B cell (primary cell): Measurements from ENCODE around the gene MLXIPL. TPM values are rescaled to one million over a fixed set of nuclear protein-coding genes. Genes with fewer than 3 reads are reported as not detected.

Experiments
- ATAC-seq: fragments of 200-7000 bp; cut with Tn5 transposase; one replicate; pipeline ENCODE4 v1.10.0; 2021; ENCODE audit warnings: low read depth, mild to moderate bottlenecking, moderate number of reproducible peaks, moderate library complexity
- CTCF ChIA-PET: fragments of 350-600 bp; sonication (Branson Sonifier 250); formaldehyde crosslinking; loops from one replicate; lab custom pipeline; 2021; ENCODE audit warnings: antibody characterized with exemption, inconsistent platforms; lab: Charles Lee
- POLR2A ChIA-PET: fragments of 350-600 bp; sonication (Branson Sonifier 250); formaldehyde crosslinking; loops from one replicate; lab custom pipeline; 2021; ENCODE audit warnings: antibody characterized with exemption; lab: Charles Lee
- DNase-seq: peaks from one replicate; pipeline ENCODE4 v3.0.0; 2013
- H2AFZ ChIP-seq: 2 replicates; pipeline ENCODE4 v1.6.1; 2012; ENCODE audit warnings: mild to moderate bottlenecking, low read depth, low read length; ENCODE audit not compliant: insufficient read depth, poor library complexity, severe bottlenecking
- H3K27ac ChIP-seq, 2 donors: 1 replicate in 1 of 2; 2 replicates in 1 of 2; pipeline ENCODE4 v1.5.1; 2012 to 2013; ENCODE audit warnings: low read length in 2 of 2, mild to moderate bottlenecking in 2 of 2, moderate library complexity in 1 of 2
- H3K27me3 ChIP-seq, 4 experiments: fragments of 200-600 bp in 1 of 4; sonication (generic) in 1 of 4; replicated peaks in 1 of 4; 1 replicate in 2 of 4; 2 replicates in 2 of 4; pipeline versions ENCODE4 v1.6.1 to v1.7.0; 2013 to 2016; ENCODE audit warnings: low read length in 3 of 4, mild to moderate bottlenecking in 2 of 4, mixed read lengths in 1 of 4, moderate library complexity in 1 of 4; ENCODE audit not compliant: insufficient read depth in 4 of 4, control insufficient read depth in 3 of 4; ENCODE audit errors: control extremely low read depth in 1 of 4
- H3K36me3 ChIP-seq, 2 experiments: replicated peaks in 1 of 2; 1 replicate in 1 of 2; 2 replicates in 1 of 2; pipeline versions ENCODE4 v1.6.1 to v1.7.1; 2013; ENCODE audit warnings: low read length in 1 of 2; ENCODE audit not compliant: insufficient read depth in 2 of 2, control insufficient read depth in 1 of 2; ENCODE audit errors: control extremely low read depth in 1 of 2, extremely low read depth in 1 of 2
- H3K4me1 ChIP-seq, 2 donors: fragments of 200-600 bp in 1 of 2; sonication (generic) in 1 of 2; 1 replicate in 1 of 2; 2 replicates in 1 of 2; pipeline versions ENCODE4 v1.5.1 to v1.6.1; 2013 to 2017; ENCODE audit warnings: low read length in 2 of 2; ENCODE audit not compliant: control insufficient read depth in 2 of 2, insufficient read depth in 2 of 2
- H3K4me2 ChIP-seq: replicated peaks from 2 replicates; pipeline ENCODE3; 2012; ENCODE audit warnings: mild to moderate bottlenecking, low read depth, low read length; ENCODE audit not compliant: poor library complexity, severe bottlenecking
- H3K4me3 ChIP-seq, 5 experiments: fragments of 200-600 bp in 1 of 5; sonication (generic) in 1 of 5; 1 replicate in 3 of 5; 2 replicates in 2 of 5; pipeline versions ENCODE4 v1.5.1 to v1.7.0; 2011 to 2016; ENCODE audit warnings: low read length in 4 of 5, mild to moderate bottlenecking in 4 of 5, low read depth in 2 of 5, control low read depth in 1 of 5, moderate library complexity in 1 of 5; ENCODE audit not compliant: insufficient read depth in 1 of 5; ENCODE audit errors: control extremely low read depth in 1 of 5, extremely low read depth in 1 of 5
- H3K79me2 ChIP-seq: fragments of 200-600 bp; sonication (generic); one replicate; pipeline ENCODE4 v1.6.0; 2016; ENCODE audit warnings: low read length; ENCODE audit not compliant: control insufficient read depth, insufficient read depth
- H3K9ac ChIP-seq: fragments of 200-600 bp; sonication (generic); 2 replicates; pipeline ENCODE4 v1.6.1; 2017; ENCODE audit warnings: mild to moderate bottlenecking, low read length, moderate library complexity
- H3K9me3 ChIP-seq, 3 donors: one replicate each; pipeline versions ENCODE4 v1.6.1 to v1.7.1; 2013; ENCODE audit warnings: low read length in 2 of 3; ENCODE audit not compliant: control insufficient read depth in 2 of 3, insufficient read depth in 1 of 3; ENCODE audit errors: control extremely low read depth in 1 of 3
- H4K20me1 ChIP-seq: 2 replicates; pipeline ENCODE4 v1.6.0; 2012; ENCODE audit warnings: mild to moderate bottlenecking, low read length; ENCODE audit not compliant: insufficient read depth, control insufficient read depth, poor library complexity, severe bottlenecking
- H3K27ac Mint-ChIP-seq: one replicate; pipeline ENCODE4 v1.8.0; 2021; ENCODE audit warnings: mixed read lengths
- H3K27me3 Mint-ChIP-seq: one replicate; pipeline ENCODE4 v1.8.0; 2021; ENCODE audit warnings: mixed read lengths
- H3K4me1 Mint-ChIP-seq: one replicate; pipeline ENCODE4 v1.8.0; 2021; ENCODE audit warnings: mixed read lengths
- H3K4me3 Mint-ChIP-seq: one replicate; pipeline ENCODE4 v1.8.0; 2021; ENCODE audit warnings: mixed read lengths
- H3K9me3 Mint-ChIP-seq: one replicate; pipeline ENCODE4 v1.8.0; 2022; ENCODE audit warnings: mixed read lengths; ENCODE audit not compliant: insufficient read depth
- CTCF ChIP-seq: fragments of 200-600 bp; IDR thresholded peaks from one replicate; pipeline ENCODE4 v1.8.0; 2022; ENCODE audit warnings: antibody characterized with exemption, mild to moderate bottlenecking
- EZH2 ChIP-seq: IDR thresholded peaks from 2 replicates; pipeline ENCODE4 v1.6.1; 2012; ENCODE audit warnings: borderline replicate concordance, low read depth, mild to moderate bottlenecking, moderate library complexity, low read length; ENCODE audit not compliant: insufficient read depth, poor library complexity, severe bottlenecking
- WGBS: methylation state at CpG from one replicate; pipeline ENCODE4 v1.1.5; 2013; ENCODE audit warnings: missing lambda C conversion rate; ENCODE audit not compliant: insufficient coverage; 5-methylcytosine and 5-hydroxymethylcytosine counted together
- intact Hi-C: fragments of 100-400 bp; cut with micrococcal nuclease; formaldehyde crosslinking; loops from one replicate; pipeline ENCODE4 v1.10.0; 2022
- polyA plus RNA-seq: library from polyadenylated mRNA; depleted of rRNA; stranded (reverse); fragments of >200 nt; gene quantifications from 2 replicates; pipeline ENCODE4 v1.2.3, GENCODE V29; 2012
- total RNA-seq, 2 donors: library from RNA; stranded (reverse); fragments of 120-200 nt in 1 of 2; gene quantifications; 1 replicate in 1 of 2; 2 replicates in 1 of 2; pipeline versions ENCODE4 v1.2.3 to v1.2.4, GENCODE V29; 2013 to 2022

Gene MLXIPL
- total and polyA plus RNA-seq, 2 donors (not counting 1 experiment from before 2014, with no cell fraction given) = not detected

- Histone ChIP-seq H3K9ac (no peak overlapping the region), H3K36me3 (no peaks in the 10 kb centered on the region), H3K4me1 (no peaks in the 10 kb centered on the region), H2AFZ (no peak overlapping the region), H3K27me3 (peaks cover 0 to 34% (median 11%) of the 10 kb centered on the region in 4 experiments), H3K79me2 (no peaks in the 10 kb centered on the region), H3K27ac (no peak overlapping the region), H3K9me3 (no peaks in the 10 kb centered on the region), H3K4me2 (no peak overlapping the region), H4K20me1 (no peaks in the 10 kb centered on the region), H3K4me3 (no peak overlapping the region)
- no peak overlapping the region for H3K4me3 Mint-ChIP-seq
- no peak for ATAC-seq
- TF ChIP-seq CTCF (no peak), EZH2 (no peak)
- POLR2A ChIA-PET = interaction anchor here (0.7 kb wide), 1 partner anchor 32 kb away, joined by 8 read pairs; no protein-coding TSS in a partner anchor
- intact Hi-C loops = no loop called here
- CTCF ChIA-PET = no interaction called here
- H3K27ac Mint-ChIP-seq = no peak overlapping the region
- peaks cover 34% of the 10 kb centered on the region for H3K27me3 Mint-ChIP-seq
- DNase-seq = no peak
- whole genome bisulfite sequencing = 89% methylated on average over 6 of the region's 7 CpGs
- H3K4me1 Mint-ChIP-seq = no peaks in the 10 kb centered on the region
- H3K9me3 Mint-ChIP-seq = no peaks in the 10 kb centered on the region
Measured at GRCh38 chr7:73633323-73633722, 9.0 kb upstream of the MLXIPL start.

DNA sequence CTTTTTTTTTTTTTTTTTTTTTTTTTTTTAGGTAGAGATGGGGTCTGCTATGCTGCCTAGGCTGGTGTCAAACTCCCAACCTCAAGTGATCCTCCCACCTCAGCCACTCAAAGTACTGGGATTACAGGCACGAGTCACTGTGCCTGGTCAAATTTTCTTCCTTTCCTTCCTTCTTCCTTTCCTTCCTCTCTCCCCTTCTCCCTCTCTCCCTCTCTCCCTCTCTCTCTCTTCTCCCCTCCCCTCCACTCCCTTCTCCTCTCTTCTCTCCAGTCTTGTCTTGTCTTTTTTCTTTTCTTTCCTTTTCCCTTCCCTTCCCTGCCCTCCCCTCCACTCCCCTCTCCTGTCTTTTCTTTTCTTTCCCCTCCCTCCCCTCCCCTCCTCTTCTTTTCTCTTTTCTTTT, 7.2 kb upstream of the MLXIPL start:
- no peaks in the 10 kb centered on the region for H3K4me1 ChIP-seq
- Mint-ChIP-seq H3K27ac (no peak overlapping the region), H3K4me1 (no peaks in the 10 kb centered on the region), H3K9me3 (no peaks in the 10 kb centered on the region), H3K27me3 (peaks cover 49% of the 10 kb centered on the region), H3K4me3 (no peak overlapping the region)
- TF ChIP-seq CTCF (no peak), EZH2 (no peak)
- H4K20me1 ChIP-seq = no peaks in the 10 kb centered on the region
- H3K4me3 ChIP-seq = no peak overlapping the region
- H3K27me3 ChIP-seq = peaks cover 0 to 43% (median 13%) of the 10 kb centered on the region in 4 experiments
- H2AFZ ChIP-seq = no peak overlapping the region
- intact Hi-C loops = no loop called here
- ChIA-PET CTCF (interaction anchor here (0.7 kb wide), 1 partner anchor 103 kb away, joined by 3 read pairs; no protein-coding TSS in a partner anchor), POLR2A (interaction anchor here (0.6 kb wide), 2 partner anchors 24 to 176 kb away, joined by 3 to 4 read pairs; no protein-coding TSS in a partner anchor)
- H3K79me2 ChIP-seq = no peaks in the 10 kb centered on the region
- WGBS = 9% methylated on average over 1 of the region's 1 CpG
- H3K4me2 ChIP-seq = no peak overlapping the region
- H3K9ac ChIP-seq = no peak overlapping the region
- DNase-seq (no peak), ATAC-seq (no peak)
- H3K36me3 ChIP-seq = no peaks in the 10 kb centered on the region
- no peaks in the 10 kb centered on the region for H3K9me3 ChIP-seq
- H3K27ac ChIP-seq = no peak overlapping the region
